BLaER1 (cell line): ENCODE results near the gene CCDC28B.
A peak's percentile ranks its signal among the peaks of the same experiment; 100 is the strongest.

Source experiments
- H3K27ac ChIP-seq: shearing (Covaris generic); formaldehyde crosslinking; 2 replicates; pipeline ENCODE4 v1.8.1; 2022
- H3K27me3 ChIP-seq: shearing (Covaris generic); formaldehyde crosslinking; 2 replicates; pipeline ENCODE4 v1.8.1; 2022
- H3K36me3 ChIP-seq: shearing (Covaris generic); formaldehyde crosslinking; 2 replicates; pipeline ENCODE4 v1.8.1; 2022
- H3K4me1 ChIP-seq: shearing (Covaris generic); formaldehyde crosslinking; 2 replicates; pipeline ENCODE4 v1.8.1; 2022
- H3K4me2 ChIP-seq: shearing (Covaris generic); formaldehyde crosslinking; 2 replicates; pipeline ENCODE4 v1.8.1; 2022
- H3K4me3 ChIP-seq: shearing (Covaris generic); formaldehyde crosslinking; 2 replicates; pipeline ENCODE4 v1.8.1; 2022
- H3K9ac ChIP-seq: shearing (Covaris generic); formaldehyde crosslinking; 2 replicates; pipeline ENCODE4 v1.8.1; 2022
- H3K9me3 ChIP-seq: shearing (Covaris generic); formaldehyde crosslinking; 2 replicates; pipeline ENCODE4 v1.8.1; 2022
- H4K20me1 ChIP-seq: shearing (Covaris generic); formaldehyde crosslinking; 2 replicates; pipeline ENCODE4 v1.8.1; 2022
- Cebpa-rat ChIP-seq: shearing (Covaris generic); IDR thresholded peaks from 2 replicates; pipeline ENCODE4 v1.8.1; 2022

CCDC28B gene

DNA sequence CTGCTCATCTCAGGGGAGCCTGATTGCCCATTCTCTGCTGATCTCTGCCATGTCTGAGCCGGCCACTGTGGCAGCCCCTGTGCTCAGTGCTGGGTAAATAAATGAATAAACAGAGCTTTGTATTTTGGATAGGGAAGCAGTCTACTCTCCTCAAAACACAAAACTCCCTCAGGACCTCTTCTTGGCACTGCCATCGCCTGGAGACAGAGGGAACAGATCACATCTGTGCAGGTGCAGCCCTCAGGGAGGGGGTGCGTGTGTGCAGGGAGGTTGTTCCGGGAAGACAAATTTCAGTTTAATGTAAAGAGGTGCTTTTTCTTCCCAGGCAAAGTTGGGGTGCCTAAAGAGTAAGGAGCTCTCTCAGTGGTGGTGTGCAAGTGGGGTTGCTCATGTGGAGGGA is 38.9 kb downstream of the CCDC28B start:
- no peaks in the 10 kb centered on the region for H3K9me3 ChIP-seq
- 0 out of 2 replicates have a peak, but pooled peaks cover 7% of the 10 kb centered on the region for H3K36me3 ChIP-seq
- H4K20me1 ChIP-seq: no peaks in the 10 kb centered on the region
- TF ChIP-seq Cebpa-rat: no peak
- 0 out of 2 replicates have a peak overlapping the region, but pooled peaks have one; percentile 74 for H3K9ac ChIP-seq
- no peak overlapping the region for H3K4me3 ChIP-seq
- H3K27ac ChIP-seq: no peak overlapping the region
- peaks cover 42% of the 10 kb centered on the region for H3K4me1 ChIP-seq
- peak overlapping the region; percentile 97 for H3K4me2 ChIP-seq
- H3K27me3 ChIP-seq: no peaks in the 10 kb centered on the region

DNA sequence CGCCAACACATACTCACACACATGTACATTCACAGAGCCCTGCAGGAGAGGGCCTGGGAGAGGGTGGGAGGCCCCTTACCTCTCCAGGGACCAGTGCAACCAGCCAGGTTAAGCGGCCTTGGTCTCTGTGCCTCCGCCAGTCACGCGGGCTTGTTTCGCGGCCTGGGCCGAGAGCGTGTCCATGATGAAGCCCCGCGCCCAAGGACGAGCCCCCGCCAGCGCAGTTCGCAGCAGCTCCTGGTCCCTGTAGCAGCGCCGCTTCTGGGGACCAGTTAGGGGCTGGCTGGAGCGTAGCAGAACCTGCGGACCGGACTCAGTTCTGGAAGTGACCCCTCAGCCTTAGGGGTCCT is 39.4 kb downstream of the CCDC28B start:
- no peak for TF ChIP-seq Cebpa-rat
- peaks cover 42% of the 10 kb centered on the region for H3K4me1 ChIP-seq
- H4K20me1 ChIP-seq: no peaks in the 10 kb centered on the region
- peak overlapping the region; percentile 72 for H3K4me3 ChIP-seq
- peak overlapping the region; percentile 74; the same call in 1 of the 2 replicates for H3K9ac ChIP-seq
- H3K27ac ChIP-seq: 0 out of 2 replicates have a peak overlapping the region, but pooled peaks have one; percentile 36
- no peaks in the 10 kb centered on the region for H3K9me3 ChIP-seq
- H3K27me3 ChIP-seq: no peaks in the 10 kb centered on the region
- H3K36me3 ChIP-seq: 0 out of 2 replicates have a peak, but pooled peaks cover 3% of the 10 kb centered on the region
- H3K4me2 ChIP-seq: peak overlapping the region; percentile 97

DNA sequence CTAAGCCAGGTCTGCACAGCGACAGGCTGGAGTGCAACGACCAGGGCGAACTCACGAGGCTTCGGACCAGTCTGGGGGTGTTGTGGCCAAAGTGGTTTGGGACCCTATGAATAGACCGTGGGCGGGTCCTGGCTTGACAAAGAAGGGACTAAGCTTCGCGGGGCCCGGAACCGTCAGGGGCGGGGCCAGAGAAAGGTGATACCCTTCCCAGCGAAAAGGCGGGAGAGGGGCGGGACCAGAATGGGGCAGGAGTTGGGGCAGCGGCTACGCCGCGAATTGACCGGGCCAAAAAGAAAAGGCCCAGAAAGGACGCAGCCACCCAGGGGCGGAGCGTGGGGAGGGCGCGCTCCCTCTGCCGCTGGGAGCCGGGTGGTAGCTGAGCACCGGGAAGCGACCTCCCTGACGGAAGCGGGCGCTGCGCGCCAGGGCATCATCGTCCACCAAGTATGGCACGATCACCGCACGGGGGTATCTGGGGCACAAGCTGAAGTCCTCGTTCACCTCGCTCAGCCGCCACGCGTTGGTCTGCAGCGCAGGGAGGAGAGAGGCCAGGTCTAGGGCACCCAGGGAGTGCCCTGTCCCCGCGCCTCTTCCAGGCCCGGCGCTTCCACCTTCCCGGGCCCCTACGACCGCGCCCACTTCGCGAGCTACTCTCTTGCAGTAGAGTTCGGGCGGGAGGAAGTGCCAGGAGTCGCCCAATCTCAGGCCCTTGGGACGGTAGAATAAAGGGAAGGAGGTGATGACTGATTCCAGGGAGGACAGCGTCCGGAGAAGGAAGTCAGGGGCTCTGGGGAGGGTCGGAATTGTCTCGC is 40.0 kb downstream of the CCDC28B start:
- TF ChIP-seq Cebpa-rat: no peak
- peak overlapping the region; percentile 74 for H3K9ac ChIP-seq
- H3K27ac ChIP-seq: peak overlapping the region; percentile 36
- no peaks in the 10 kb centered on the region for H3K27me3 ChIP-seq
- no peaks in the 10 kb centered on the region for H3K9me3 ChIP-seq
- no peaks in the 10 kb centered on the region for H3K36me3 ChIP-seq
- H3K4me2 ChIP-seq: peak overlapping the region; percentile 97
- H4K20me1 ChIP-seq: no peaks in the 10 kb centered on the region
- peaks cover 44% of the 10 kb centered on the region for H3K4me1 ChIP-seq
- H3K4me3 ChIP-seq: peak overlapping the region; percentile 72

DNA sequence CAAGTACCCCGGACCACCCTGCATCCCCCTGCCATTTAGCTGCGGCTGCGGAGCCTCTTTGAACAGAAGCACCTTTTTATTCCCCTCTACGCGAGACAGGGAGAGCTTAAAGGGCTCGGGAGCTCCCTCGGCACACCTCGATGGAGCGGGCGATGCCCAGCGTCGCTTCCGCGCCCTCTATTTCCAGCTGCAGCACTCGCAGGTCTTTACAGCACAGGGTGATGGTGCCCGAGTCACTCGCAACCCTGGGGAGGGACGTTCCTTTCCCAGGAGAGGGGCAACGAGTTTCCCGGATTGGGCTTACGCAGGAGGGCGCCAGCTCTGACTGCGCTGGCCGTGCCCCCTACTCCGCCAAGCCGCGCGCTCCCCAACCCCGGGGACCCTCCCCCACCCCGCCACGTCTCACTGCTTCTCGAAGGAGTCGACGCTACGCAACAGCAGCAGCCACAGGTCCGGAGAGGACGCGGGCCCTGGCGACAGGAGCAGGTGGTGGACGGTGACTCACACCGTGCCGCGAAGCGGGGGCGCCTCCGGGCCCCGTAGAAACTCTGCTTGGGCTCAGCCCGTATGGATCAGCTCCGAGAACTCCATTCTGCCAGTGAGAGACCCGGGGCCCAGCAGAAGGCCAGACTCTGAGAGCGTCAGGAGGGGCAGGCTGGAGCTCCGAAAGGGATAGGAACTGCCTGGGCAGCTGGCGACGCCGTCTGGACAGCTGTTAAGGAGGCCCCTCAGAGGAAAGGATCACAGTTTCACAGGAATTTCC is 40.8 kb downstream of the CCDC28B start:
- TF ChIP-seq Cebpa-rat: no peak
- peak overlapping the region; percentile 97 for H3K4me2 ChIP-seq
- no peaks in the 10 kb centered on the region for H4K20me1 ChIP-seq
- H3K9ac ChIP-seq: peak overlapping the region; percentile 74
- H3K36me3 ChIP-seq: no peaks in the 10 kb centered on the region
- peak overlapping the region; percentile 36 for H3K27ac ChIP-seq
- H3K27me3 ChIP-seq: no peaks in the 10 kb centered on the region
- H3K4me1 ChIP-seq: peaks cover 52% of the 10 kb centered on the region
- no peaks in the 10 kb centered on the region for H3K9me3 ChIP-seq
- peak overlapping the region; percentile 72 for H3K4me3 ChIP-seq

DNA sequence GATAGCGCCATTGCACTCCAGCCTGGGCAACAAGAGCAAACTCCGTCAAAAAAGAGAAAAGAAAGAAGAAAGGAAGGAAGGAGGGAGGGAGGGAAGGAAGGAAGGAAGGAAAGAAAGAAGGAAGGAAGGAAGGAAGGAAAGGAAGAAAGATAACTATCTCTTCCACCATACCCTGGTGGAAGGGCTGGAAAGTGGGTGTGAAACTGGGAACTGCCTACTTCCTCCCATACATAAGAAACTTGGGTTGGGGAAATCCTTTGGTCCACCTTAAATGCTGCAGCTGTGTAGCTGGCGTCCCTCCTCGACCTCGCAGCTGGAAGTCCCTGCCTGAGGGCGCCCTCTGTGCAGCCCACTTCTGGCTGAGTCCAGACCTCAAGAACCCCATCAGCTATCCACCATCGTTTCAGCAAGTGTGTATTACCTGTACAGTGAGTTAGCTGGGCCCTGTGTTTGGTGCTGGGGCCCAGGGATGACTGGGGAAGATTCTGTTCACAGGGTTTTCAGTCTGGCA is 42.0 kb downstream of the CCDC28B start:
- no peak for TF ChIP-seq Cebpa-rat
- H3K4me1 ChIP-seq: peaks cover 64% of the 10 kb centered on the region
- no peaks in the 10 kb centered on the region for H3K36me3 ChIP-seq
- no peaks in the 10 kb centered on the region for H4K20me1 ChIP-seq
- H3K4me2 ChIP-seq: peak overlapping the region; percentile 97
- H3K27me3 ChIP-seq: no peaks in the 10 kb centered on the region
- 0 out of 2 replicates have a peak overlapping the region, but pooled peaks have one; percentile 2 for H3K27ac ChIP-seq
- no peak overlapping the region for H3K9ac ChIP-seq
- H3K9me3 ChIP-seq: no peaks in the 10 kb centered on the region
- no peak overlapping the region for H3K4me3 ChIP-seq

DNA sequence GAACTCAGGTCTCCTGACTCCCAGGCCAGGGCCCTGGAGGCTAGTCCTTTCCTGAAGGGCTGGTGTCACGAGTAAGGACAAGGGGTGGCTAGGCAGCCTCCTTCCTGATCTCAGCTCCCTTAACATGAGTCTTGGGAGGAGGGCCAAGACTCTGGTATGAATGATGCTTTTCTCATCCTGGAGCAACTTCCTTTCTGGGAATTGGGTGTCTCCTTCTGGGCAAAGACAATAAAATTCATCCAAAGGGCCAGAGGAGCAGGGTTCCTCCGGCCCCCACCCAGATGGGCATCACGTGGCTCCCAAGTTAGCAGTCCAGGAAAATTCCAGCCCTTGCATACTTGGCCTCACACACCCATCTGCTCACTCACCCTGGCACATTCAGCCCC is 46.5 kb downstream of the CCDC28B start, which contains the start of gene FAM167B:
FAM167B (plus strand) TSS at position 335 of the 386 bp plus-strand sequence. CDS start 200 bp downstream, outside the sequence.
- H4K20me1 ChIP-seq: no peaks in the 10 kb centered on the region
- no peaks in the 10 kb centered on the region for H3K36me3 ChIP-seq
- H3K27ac ChIP-seq: peak within 1 kb of the TSS; percentile 97
- H3K4me3 ChIP-seq: no peak within 1 kb of the TSS
- no peaks in the 10 kb centered on the region for H3K9me3 ChIP-seq
- peak within 1 kb of the TSS; percentile 98 for H3K4me2 ChIP-seq
- no peak within 1 kb of the TSS; the same call in 1 of the 2 replicates for H3K9ac ChIP-seq
- no peaks in the 10 kb centered on the region for H3K27me3 ChIP-seq
- no peak for TF ChIP-seq Cebpa-rat
- peaks cover 81% of the 10 kb centered on the region for H3K4me1 ChIP-seq

DNA sequence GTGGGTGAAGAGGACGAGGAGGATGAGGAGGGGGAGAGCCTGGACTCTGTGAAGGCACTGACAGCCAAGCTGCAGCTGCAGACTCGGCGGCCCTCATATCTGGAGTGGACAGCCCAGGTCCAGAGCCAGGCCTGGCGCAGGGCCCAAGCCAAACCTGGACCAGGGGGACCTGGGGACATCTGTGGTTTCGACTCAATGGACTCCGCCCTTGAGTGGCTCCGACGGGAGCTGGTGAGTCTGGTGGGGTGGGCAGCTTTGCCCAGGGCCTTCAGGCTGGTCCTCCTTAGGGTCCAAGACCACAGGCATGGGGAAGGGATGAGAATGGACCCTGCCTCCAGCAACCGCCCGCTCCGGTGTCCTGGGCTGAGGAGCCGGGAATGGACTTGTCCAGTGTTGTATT is 47.1 kb downstream of the CCDC28B start:
- no peaks in the 10 kb centered on the region for H4K20me1 ChIP-seq
- H3K27me3 ChIP-seq: no peaks in the 10 kb centered on the region
- H3K4me1 ChIP-seq: peaks cover 81% of the 10 kb centered on the region
- H3K36me3 ChIP-seq: no peaks in the 10 kb centered on the region
- no peaks in the 10 kb centered on the region for H3K9me3 ChIP-seq
- peak overlapping the region; percentile 97; the same call in 1 of the 2 replicates for H3K27ac ChIP-seq
- TF ChIP-seq Cebpa-rat: no peak
- H3K9ac ChIP-seq: no peak overlapping the region
- no peak overlapping the region for H3K4me3 ChIP-seq
- peak overlapping the region; percentile 98 for H3K4me2 ChIP-seq

DNA sequence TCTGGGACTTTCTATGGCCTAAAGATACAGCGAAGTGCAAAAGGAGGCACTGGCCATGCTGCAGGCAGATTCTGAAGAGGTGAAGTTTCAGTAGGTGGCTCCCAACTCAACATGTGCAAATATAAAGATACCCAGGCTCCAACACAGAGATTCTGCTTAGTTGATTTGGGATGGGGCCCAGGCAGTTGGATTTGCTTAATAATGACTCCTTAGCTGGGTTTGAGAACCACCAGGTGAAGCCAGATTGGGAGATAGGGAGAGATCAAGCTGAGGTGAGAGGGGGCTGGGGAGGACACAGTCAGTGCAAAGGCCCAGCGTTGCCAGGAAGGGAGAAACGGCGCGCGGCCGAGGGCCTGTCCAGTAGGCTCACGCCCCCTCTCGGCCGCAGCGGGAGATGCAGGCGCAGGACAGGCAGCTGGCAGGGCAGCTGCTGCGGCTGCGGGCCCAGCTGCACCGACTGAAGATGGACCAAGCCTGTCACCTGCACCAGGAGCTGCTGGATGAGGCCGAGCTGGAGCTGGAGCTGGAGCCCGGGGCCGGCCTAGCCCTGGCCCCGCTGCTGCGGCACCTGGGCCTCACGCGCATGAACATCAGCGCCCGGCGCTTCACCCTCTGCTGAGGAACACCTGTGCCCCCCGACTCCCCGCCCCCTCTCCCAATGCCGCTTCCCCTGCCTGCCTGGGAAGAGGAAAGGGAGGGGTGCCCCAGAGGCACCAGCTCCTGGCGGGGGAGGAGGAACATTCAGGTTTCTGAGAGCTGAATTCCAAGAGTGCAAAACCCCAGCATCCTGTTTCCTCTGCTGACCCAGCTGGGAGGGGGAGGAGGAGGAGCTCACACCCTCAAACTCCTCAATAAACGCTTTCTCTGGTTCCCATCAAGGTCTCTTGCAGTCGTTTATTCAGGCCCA is 47.8 kb downstream of the CCDC28B start:
- no peaks in the 10 kb centered on the region for H4K20me1 ChIP-seq
- no peaks in the 10 kb centered on the region for H3K36me3 ChIP-seq
- TF ChIP-seq Cebpa-rat: no peak
- H3K9ac ChIP-seq: peak overlapping the region; percentile 91; the same call in 1 of the 2 replicates
- H3K9me3 ChIP-seq: no peaks in the 10 kb centered on the region
- peak overlapping the region; percentile 97 for H3K27ac ChIP-seq
- H3K4me2 ChIP-seq: peak overlapping the region; percentile 98
- H3K4me1 ChIP-seq: peaks cover 81% of the 10 kb centered on the region
- peak overlapping the region; percentile 36; the same call in 1 of the 2 replicates for H3K4me3 ChIP-seq
- H3K27me3 ChIP-seq: no peaks in the 10 kb centered on the region
